ENCODE measurements around the gene TULP4.
A peak's percentile ranks its signal among the peaks of the same experiment; 100 is the strongest.
"Not testable (repeated sequence)": the region's sequence is repeated elsewhere in the genome, so short reads cannot be mapped to it uniquely, and the experiment has no call there.

The TULP4 gene

DNA sequence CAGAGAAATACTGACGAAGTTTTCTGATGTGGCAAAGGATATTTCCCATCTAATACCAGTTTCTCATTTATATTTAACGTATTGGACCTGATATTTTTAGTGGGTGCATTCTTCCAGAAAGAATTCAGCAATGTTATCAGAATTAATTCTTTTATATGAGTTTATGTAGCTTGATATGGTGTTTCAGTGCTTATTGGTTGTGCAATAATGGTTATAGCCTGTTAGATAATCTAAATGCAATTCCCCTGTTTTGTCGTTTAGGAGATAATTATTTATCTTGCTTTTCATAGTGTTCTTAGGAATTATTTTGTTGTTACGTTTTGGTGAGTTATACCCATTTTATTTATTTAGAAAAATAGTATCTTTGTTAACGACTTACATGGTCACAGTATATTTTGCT, 196.2 kb downstream of the TULP4 start:
- DNase-seq: no peak

DNA sequence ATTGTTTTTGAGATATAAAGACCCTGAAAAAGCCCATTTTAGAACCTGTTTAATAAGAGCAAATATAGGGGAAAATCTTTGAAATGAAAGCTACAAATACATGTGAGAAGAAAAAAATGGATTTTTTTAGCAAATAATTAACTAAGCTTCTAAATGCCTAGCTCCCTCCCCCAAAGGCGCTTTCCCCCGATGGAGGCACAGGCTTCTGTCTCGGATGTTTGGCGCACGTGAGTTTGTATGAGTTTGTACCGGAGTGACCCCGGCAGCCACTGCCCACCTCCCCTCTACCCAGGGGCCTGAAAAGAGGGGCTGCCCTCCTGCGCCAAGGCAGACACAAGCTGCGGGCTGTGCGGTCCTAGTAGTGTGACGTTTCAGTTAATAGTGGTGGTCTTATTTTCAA, 197.2 kb downstream of the TULP4 start:
- DNase-seq: no peak

DNA sequence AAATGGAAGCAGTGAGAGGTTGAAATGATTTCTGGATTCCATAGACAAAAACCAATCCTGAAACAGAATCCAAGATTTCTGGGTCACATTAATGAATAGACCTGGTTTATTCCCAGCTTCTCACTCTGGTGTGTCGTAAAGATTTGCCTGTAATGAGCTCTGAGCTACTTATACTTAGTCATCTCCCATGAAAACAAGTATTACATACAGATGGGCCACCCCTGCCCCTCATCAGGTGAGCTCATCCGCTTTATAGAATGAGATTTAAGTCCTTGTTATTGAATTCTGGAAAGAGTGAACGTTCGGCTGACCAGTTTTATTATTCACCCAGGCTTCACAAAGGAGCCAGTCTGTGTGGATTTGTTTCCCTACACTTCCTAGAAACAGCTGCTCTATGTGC, 200.5 kb downstream of the TULP4 start:
- no peak for DNase-seq

DNA sequence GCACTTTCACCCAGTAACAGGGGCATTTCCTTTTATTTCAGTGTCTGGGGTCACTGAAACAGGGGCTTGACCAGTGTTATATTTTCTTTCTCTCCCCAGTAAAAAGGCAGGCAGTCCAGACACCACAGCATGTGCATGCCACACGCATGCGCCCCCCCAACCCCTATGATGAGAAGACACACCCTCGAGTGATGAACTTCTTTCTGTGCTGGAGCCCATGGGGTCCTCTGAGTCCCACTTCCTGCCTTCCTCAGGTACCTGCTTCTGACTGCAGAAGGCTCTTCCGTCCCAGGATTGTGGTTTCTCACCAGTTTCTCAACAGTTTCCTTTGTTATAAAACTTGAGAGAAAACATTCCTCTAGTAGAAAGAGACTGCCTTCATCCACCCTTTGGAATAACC, 201.9 kb downstream of the TULP4 start:
- no peak for DNase-seq

- DNase-seq: no peak
These were observed 202.7 kb downstream of the TULP4 start for GRCh38 chr6:158514991-158515390.

GRCh38 chr6:158516098-158516497, 203.8 kb downstream of the TULP4 start:
- DNase-seq: peak; percentile 18

GRCh38 chr6:158517038-158517437, 204.8 kb downstream of the TULP4 start:
- DNase-seq: no peak

DNA sequence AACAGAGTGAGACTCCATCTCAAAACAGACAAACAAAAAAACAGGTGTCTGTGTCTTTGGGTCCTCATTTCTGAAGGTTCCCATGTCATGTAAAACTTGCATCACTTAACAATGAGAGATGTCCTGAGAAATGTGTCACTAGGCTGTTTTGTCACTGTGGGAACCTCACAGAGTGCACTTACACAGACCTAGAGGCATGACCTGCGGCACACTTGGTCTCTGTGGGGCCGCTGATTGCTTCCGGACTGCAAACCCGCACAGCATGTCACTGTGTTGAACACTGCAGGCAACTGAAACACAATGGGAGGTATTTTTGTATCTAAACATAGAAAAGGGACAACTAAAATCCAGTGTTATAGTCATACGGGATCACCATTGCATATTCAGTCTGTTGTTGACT, 205.3 kb downstream of the TULP4 start:
- no peak for DNase-seq

- peak; percentile 68 for DNase-seq
These were observed 206.2 kb downstream of the TULP4 start for GRCh38 chr6:158518191-158519127.

- DNase-seq: no peak
These were observed 207.0 kb downstream of the TULP4 start for GRCh38 chr6:158519300-158519699.

- no peak for DNase-seq
These were observed 207.5 kb downstream of the TULP4 start for GRCh38 chr6:158519761-158520160.

DNA sequence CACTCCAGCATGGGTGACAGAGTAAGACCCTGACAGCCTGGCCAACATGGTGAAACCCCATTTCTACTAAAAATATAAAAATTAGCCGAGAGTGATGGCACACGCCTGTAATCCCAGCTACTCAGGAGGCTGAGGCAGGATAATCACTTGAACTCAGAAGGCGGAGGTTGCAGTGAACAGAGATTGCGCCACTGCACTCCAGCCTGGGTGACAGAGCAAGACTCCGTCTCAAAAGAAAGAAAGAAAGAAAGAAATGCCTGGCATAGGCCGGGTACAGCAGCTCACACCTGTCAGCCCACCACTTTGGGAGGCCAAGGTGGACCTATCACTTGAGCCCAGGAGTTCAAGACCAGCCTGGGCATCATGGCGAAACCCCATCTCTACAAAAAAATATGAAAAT, 208.7 kb downstream of the TULP4 start:
- DNase-seq: not testable (repeated sequence)

- no peak for DNase-seq
These were observed 209.5 kb downstream of the TULP4 start for GRCh38 chr6:158521759-158522158.

DNA sequence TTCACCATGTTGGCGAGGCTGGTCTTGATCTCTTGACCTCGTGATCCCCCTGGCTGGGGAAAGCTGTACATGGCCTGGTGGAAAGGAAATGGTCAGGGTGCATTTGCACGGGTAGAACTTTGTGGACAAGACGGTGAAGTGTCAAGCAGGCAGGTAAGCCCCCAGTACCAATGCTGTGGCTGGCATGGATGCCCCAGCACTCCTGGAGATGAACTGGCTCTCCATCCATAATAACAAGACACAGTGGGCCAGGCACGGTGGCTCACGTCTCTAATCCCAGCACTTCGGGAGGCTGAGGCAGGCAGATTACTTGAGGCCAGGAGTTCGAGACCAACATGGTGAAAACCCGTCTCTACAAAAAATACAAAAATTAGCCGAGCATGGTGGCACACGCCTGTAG, 210.4 kb downstream of the TULP4 start:
- no peak for DNase-seq

- DNase-seq: no peak
These were observed 212.0 kb downstream of the TULP4 start for GRCh38 chr6:158524311-158524710.

- DNase-seq: not testable (repeated sequence)
These were observed 215.6 kb downstream of the TULP4 start for GRCh38 chr6:158527858-158528257.

DNA sequence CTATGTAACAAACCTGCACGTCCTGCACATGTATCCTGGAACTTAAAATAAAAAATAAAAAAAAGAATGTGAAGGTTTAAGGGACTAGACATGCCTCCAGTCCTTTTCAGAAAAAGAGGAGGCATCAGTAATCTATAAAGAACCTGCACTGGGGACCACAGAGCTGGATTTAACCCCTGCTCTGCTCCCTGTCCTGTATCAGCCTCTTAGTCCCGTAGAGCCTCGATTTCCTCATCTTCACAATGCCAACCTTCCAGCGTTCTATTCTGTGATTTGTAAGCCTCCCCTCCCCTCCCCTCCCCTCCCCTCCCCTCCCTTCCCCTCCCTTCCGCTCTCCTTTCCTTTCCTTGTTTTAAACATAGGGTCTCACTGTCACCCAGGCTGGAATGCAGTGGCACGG, 216.6 kb downstream of the TULP4 start:
- no peak for DNase-seq

- DNase-seq: no peak
These were observed 217.4 kb downstream of the TULP4 start for GRCh38 chr6:158529629-158530028.

- DNase-seq: no peak
These were observed 219.3 kb downstream of the TULP4 start for GRCh38 chr6:158531566-158531965.

- DNase-seq: no peak
These were observed 219.7 kb downstream of the TULP4 start for GRCh38 chr6:158531970-158532369.

- peak; percentile 74 for DNase-seq
These were observed 224.0 kb downstream of the TULP4 start for GRCh38 chr6:158536084-158536890.

GRCh38 chr6:158536891-158537798, 224.9 kb downstream of the TULP4 start:
- DNase-seq: peak; percentile 45

- DNase-seq: no peak
These were observed 226.5 kb downstream of the TULP4 start for GRCh38 chr6:158538741-158539140.

All from stimulated activated CD4-positive, alpha-beta T cell treated with anti-CD3 and anti-CD28 coated beads, Interleukin-15, amount 100 ng/mL, for 24 hours (primary cell).